GM18868 (cell line): ENCODE measurements around the gene S1PR3.

ENCODE experiments used
- ATAC-seq: cut with Tn5 transposase; IDR thresholded peaks from one replicate; pipeline ENCODE4 v1.9.1; 2021; ENCODE audit warnings: mild to moderate bottlenecking, moderate library complexity; ENCODE audit not compliant: unreplicated experiment

S1PR3 gene

GRCh38 chr9:88968799-88969198 lies 22.5 kb upstream of the S1PR3 start:
- ATAC-seq, result no peak

- ATAC-seq, result no peak
These were observed 21.5 kb upstream of the S1PR3 start for GRCh38 chr9:88969646-88970373.

GRCh38 chr9:88971131-88971960 lies 19.9 kb upstream of the S1PR3 start:
- ATAC-seq, result no peak

- no peak for ATAC-seq
These were observed 18.9 kb upstream of the S1PR3 start for GRCh38 chr9:88972401-88972800.

GRCh38 chr9:88973281-88974045 lies 17.8 kb upstream of the S1PR3 start:
- ATAC-seq, result no peak

- ATAC-seq, result no peak
These were observed 16.6 kb upstream of the S1PR3 start for GRCh38 chr9:88974641-88975040.

GRCh38 chr9:88975966-88976889 lies 15.0 kb upstream of the S1PR3 start:
- ATAC-seq, result no peak

- no peak for ATAC-seq
These were observed 14.4 kb upstream of the S1PR3 start for GRCh38 chr9:88976890-88977257.

GRCh38 chr9:88978034-88978433 lies 13.2 kb upstream of the S1PR3 start:
- no peak for ATAC-seq

GRCh38 chr9:88979021-88979420 lies 12.2 kb upstream of the S1PR3 start:
- no peak for ATAC-seq

GRCh38 chr9:88979791-88980190 lies 11.5 kb upstream of the S1PR3 start:
- no peak for ATAC-seq

- ATAC-seq, result no peak
These were observed 10.5 kb upstream of the S1PR3 start for GRCh38 chr9:88980740-88981203.

GRCh38 chr9:88983865-88984542 lies 7.3 kb upstream of the S1PR3 start:
- ATAC-seq, result no peak

- ATAC-seq, result no peak
These were observed 6.8 kb upstream of the S1PR3 start for GRCh38 chr9:88984543-88984883.

GRCh38 chr9:88985616-88986015 lies 5.7 kb upstream of the S1PR3 start:
- no peak for ATAC-seq

- no peak for ATAC-seq
These were observed 4.5 kb upstream of the S1PR3 start for GRCh38 chr9:88986776-88987175.

- no peak for ATAC-seq
These were observed 3.6 kb upstream of the S1PR3 start for GRCh38 chr9:88987661-88988060.

- ATAC-seq, result no peak
These were observed 2.2 kb upstream of the S1PR3 start for GRCh38 chr9:88988796-88989641.
